ENCODE measurements around the gene SDR42E2.

DNA sequence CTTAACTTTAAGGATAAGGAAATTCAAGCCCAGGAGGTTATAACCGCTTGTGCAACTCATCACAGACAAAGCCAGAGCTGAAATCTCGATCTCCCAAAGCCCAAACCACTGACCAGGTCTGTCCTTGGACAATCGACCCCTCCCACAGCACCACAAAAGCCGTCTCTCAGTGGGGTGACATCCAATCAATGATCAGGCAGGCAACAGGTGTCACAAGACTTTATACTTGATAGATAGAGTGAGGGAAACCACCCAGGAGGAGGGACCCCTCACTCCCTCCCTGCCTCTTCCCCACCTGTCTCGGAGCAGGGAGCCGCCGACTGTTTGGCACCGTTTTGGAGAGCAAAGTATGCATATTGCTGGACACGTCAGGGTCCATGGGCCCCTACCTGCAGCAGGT lies 14.5 kb upstream of the SDR42E2 start:
- TF ChIP-seq, protein P1, sequence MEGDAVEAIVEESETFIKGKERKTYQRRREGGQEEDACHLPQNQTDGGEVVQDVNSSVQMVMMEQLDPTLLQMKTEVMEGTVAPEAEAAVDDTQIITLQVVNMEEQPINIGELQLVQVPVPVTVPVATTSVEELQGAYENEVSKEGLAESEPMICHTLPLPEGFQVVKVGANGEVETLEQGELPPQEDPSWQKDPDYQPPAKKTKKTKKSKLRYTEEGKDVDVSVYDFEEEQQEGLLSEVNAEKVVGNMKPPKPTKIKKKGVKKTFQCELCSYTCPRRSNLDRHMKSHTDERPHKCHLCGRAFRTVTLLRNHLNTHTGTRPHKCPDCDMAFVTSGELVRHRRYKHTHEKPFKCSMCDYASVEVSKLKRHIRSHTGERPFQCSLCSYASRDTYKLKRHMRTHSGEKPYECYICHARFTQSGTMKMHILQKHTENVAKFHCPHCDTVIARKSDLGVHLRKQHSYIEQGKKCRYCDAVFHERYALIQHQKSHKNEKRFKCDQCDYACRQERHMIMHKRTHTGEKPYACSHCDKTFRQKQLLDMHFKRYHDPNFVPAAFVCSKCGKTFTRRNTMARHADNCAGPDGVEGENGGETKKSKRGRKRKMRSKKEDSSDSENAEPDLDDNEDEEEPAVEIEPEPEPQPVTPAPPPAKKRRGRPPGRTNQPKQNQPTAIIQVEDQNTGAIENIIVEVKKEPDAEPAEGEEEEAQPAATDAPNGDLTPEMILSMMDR (IDR thresholded peaks at IDR 0.05), result no peak
- no peak for TF ChIP-seq POLR2A (IDR thresholded peaks at IDR 0.05)
